CD14-positive monocyte (primary cell): ENCODE measurements around the gene SOAT1. TPM values are rescaled to one million over a fixed set of nuclear protein-coding genes. Genes with fewer than 3 reads are reported as not detected.

ENCODE experiments used
- DNase-seq, 3 donors: peaks; one replicate each; pipeline ENCODE4 v3.0.0-alpha.2; 2011 to 2022
- H2AFZ ChIP-seq: 2 replicates; pipeline ENCODE4 v1.6.0; 2012; ENCODE audit warnings: mild to moderate bottlenecking, low read depth, low read length, inconsistent platforms; ENCODE audit not compliant: insufficient read depth, poor library complexity, severe bottlenecking
- H3K27ac ChIP-seq, 2 donors: 1 replicate in 1 of 2; 2 replicates in 1 of 2; pipeline ENCODE4 v1.5.1; 2012 to 2013; ENCODE audit warnings: low read length in 2 of 2, control low read depth in 1 of 2, inconsistent platforms in 1 of 2, low read depth in 1 of 2, mild to moderate bottlenecking in 1 of 2
- H3K27me3 ChIP-seq, 2 donors: one replicate each; pipeline versions ENCODE4 v1.6.0 to v1.6.1; 2011 to 2013; ENCODE audit warnings: low read length in 2 of 2; ENCODE audit not compliant: control insufficient read depth in 2 of 2, insufficient read depth in 2 of 2
- H3K36me3 ChIP-seq, 2 donors: replicated peaks in 1 of 2; 1 replicate in 1 of 2; 2 replicates in 1 of 2; pipeline versions ENCODE4 v1.5.1 to v1.6.1; 2012 to 2013; ENCODE audit warnings: low read length in 2 of 2, control low read depth in 1 of 2, inconsistent platforms in 1 of 2, mild to moderate bottlenecking in 1 of 2; ENCODE audit not compliant: insufficient read depth in 2 of 2, control insufficient read depth in 1 of 2
- H3K4me1 ChIP-seq, 2 donors: 1 replicate in 1 of 2; 2 replicates in 1 of 2; pipeline versions ENCODE4 v1.5.1 to v1.6.1; 2012 to 2013; ENCODE audit warnings: low read length in 2 of 2, control low read depth in 1 of 2, inconsistent platforms in 1 of 2, mild to moderate bottlenecking in 1 of 2, moderate library complexity in 1 of 2; ENCODE audit not compliant: insufficient read depth in 2 of 2, control insufficient read depth in 1 of 2
- H3K4me2 ChIP-seq: replicated peaks from 2 replicates; pipeline ENCODE3; 2012; ENCODE audit warnings: low read length, moderate library complexity, mild to moderate bottlenecking; ENCODE audit not compliant: poor library complexity, severe bottlenecking; ENCODE audit errors: extremely low read depth
- H3K4me3 ChIP-seq, 3 experiments: fragments of 200-600 bp in 1 of 3; sonication (generic) in 1 of 3; replicated peaks in 1 of 3; 1 replicate in 2 of 3; 2 replicates in 1 of 3; pipeline ENCODE4 v1.5.1; 2011 to 2013; ENCODE audit warnings: low read length in 3 of 3, mild to moderate bottlenecking in 3 of 3, control low read depth in 2 of 3, low read depth in 2 of 3, inconsistent platforms in 1 of 3, moderate library complexity in 1 of 3
- H3K79me2 ChIP-seq: 2 replicates; pipeline ENCODE4 v1.6.0; 2012; ENCODE audit warnings: mild to moderate bottlenecking, control low read depth, inconsistent platforms, low read length, moderate library complexity; ENCODE audit not compliant: insufficient read depth
- H3K9ac ChIP-seq: 2 replicates; pipeline ENCODE4 v1.6.0; 2017; ENCODE audit warnings: low read length, mild to moderate bottlenecking; ENCODE audit not compliant: insufficient read depth, poor library complexity, severe bottlenecking
- H3K9me3 ChIP-seq, 2 donors: replicated peaks in 1 of 2; 1 replicate in 1 of 2; 2 replicates in 1 of 2; pipeline versions ENCODE4 v1.5.1 to v1.6.1; 2012 to 2013; ENCODE audit warnings: low read length in 2 of 2, control low read depth in 1 of 2; ENCODE audit not compliant: control insufficient read depth in 1 of 2, insufficient read depth in 1 of 2
- H4K20me1 ChIP-seq: 2 replicates; pipeline ENCODE4 v1.6.0; 2012; ENCODE audit warnings: mild to moderate bottlenecking, low read length, control low read depth, moderate library complexity; ENCODE audit not compliant: insufficient read depth
- H3K27ac Mint-ChIP-seq, 7 donors: one replicate each; pipeline ENCODE4 v1.8.0; 2020; ENCODE audit warnings: mild to moderate bottlenecking in 7 of 7, mixed read lengths in 7 of 7, moderate library complexity in 6 of 7, inconsistent platforms in 2 of 7
- H3K27me3 Mint-ChIP-seq, 3 donors: one replicate each; pipeline ENCODE4 v1.8.0; 2021 to 2022; ENCODE audit warnings: low read depth in 3 of 3, mild to moderate bottlenecking in 3 of 3, mixed read lengths in 3 of 3, moderate library complexity in 3 of 3, inconsistent platforms in 1 of 3
- H3K36me3 Mint-ChIP-seq, 2 donors: one replicate each; pipeline ENCODE4 v1.8.0; 2020; ENCODE audit warnings: mixed read lengths in 2 of 2, inconsistent platforms in 1 of 2, mild to moderate bottlenecking in 1 of 2
- H3K4me1 Mint-ChIP-seq: one replicate; pipeline ENCODE4 v1.8.0; 2020; ENCODE audit warnings: mild to moderate bottlenecking, mixed read lengths
- H3K4me3 Mint-ChIP-seq, 2 donors: one replicate each; pipeline ENCODE4 v1.8.0; 2020; ENCODE audit warnings: mild to moderate bottlenecking in 2 of 2, mixed read lengths in 2 of 2, moderate library complexity in 1 of 2
- H3K9me3 Mint-ChIP-seq, 7 donors: one replicate each; pipeline ENCODE4 v1.8.0; 2020 to 2022; ENCODE audit warnings: mixed read lengths in 7 of 7, mild to moderate bottlenecking in 6 of 7, moderate library complexity in 6 of 7, inconsistent platforms in 2 of 7
- WGBS: methylation state at CpG from one replicate; pipeline ENCODE4 v1.1.5; 2013; ENCODE audit warnings: missing lambda C conversion rate; ENCODE audit not compliant: insufficient coverage; 5-methylcytosine and 5-hydroxymethylcytosine counted together
- intact Hi-C, 2 donors: fragments of 100-400 bp; cut with micrococcal nuclease; formaldehyde crosslinking; loops; one replicate each; pipeline versions ENCODE4 v1.15.0 to v1.15.1; 2023
- polyA plus RNA-seq, 3 donors: library from polyadenylated mRNA; depleted of rRNA in 1 of 3; unstranded in 2 of 3; stranded (reverse) in 1 of 3; fragments of 300-500 nt in 2 of 3; fragments of >200 nt in 1 of 3; fragmentation: Illumina TruSeq in 2 of 3; gene quantifications; 1 replicate in 2 of 3; 2 replicates in 1 of 3; pipeline ENCODE4 v1.2.3, GENCODE V29; 2012 to 2021
- TF ChIP-seq, protein P1 (sequence below): fragments of 200-600 bp; IDR thresholded peaks from one replicate; pipeline ENCODE4 v1.8.0; 2022; ENCODE audit warnings: antibody characterized with exemption, mild to moderate bottlenecking

SOAT1 gene
- polyA plus RNA-seq, 3 donors = 15.8 to 158 (median 105) TPM

DNA sequence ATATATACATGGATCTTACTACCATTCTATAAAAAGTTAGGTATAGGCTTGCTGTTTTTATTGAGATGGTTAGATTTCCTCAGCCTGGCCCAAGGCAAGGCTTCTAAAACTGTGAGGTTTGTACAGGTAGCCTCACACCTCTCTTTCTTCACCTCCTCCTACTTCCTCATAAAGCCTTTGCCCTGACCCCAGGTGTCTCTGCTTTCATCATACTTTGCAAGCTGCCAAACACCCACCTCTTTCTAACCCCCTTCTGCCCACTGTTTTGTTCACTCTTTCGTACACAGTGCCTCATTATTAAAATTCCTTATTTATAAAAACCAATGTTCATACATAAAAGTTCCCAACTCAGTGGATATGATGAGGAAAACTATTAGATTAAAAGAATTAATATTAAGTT lies 31.4 kb upstream of the SOAT1 start:
- peaks cover 0 to 3% (median 0%) of the 10 kb centered on the region in 3 donors for H3K27me3 Mint-ChIP-seq
- intact Hi-C loops = no loop called here
- no peaks in the 10 kb centered on the region for H3K4me1 ChIP-seq
- H3K4me2 ChIP-seq = no peak overlapping the region
- H3K27me3 ChIP-seq = no peaks in the 10 kb centered on the region
- no peak overlapping the region for H3K27ac Mint-ChIP-seq
- H3K27ac ChIP-seq = no peak overlapping the region
- no peaks in the 10 kb centered on the region for H4K20me1 ChIP-seq
- DNase-seq = no peak
- H3K9me3 ChIP-seq = no peaks in the 10 kb centered on the region
- TF ChIP-seq, protein P1, sequence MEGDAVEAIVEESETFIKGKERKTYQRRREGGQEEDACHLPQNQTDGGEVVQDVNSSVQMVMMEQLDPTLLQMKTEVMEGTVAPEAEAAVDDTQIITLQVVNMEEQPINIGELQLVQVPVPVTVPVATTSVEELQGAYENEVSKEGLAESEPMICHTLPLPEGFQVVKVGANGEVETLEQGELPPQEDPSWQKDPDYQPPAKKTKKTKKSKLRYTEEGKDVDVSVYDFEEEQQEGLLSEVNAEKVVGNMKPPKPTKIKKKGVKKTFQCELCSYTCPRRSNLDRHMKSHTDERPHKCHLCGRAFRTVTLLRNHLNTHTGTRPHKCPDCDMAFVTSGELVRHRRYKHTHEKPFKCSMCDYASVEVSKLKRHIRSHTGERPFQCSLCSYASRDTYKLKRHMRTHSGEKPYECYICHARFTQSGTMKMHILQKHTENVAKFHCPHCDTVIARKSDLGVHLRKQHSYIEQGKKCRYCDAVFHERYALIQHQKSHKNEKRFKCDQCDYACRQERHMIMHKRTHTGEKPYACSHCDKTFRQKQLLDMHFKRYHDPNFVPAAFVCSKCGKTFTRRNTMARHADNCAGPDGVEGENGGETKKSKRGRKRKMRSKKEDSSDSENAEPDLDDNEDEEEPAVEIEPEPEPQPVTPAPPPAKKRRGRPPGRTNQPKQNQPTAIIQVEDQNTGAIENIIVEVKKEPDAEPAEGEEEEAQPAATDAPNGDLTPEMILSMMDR = no peak
- H3K9ac ChIP-seq = no peak overlapping the region
- H3K9me3 Mint-ChIP-seq = peaks cover 0 to 4% (median 0%) of the 10 kb centered on the region in 7 donors
- peaks cover 2% of the 10 kb centered on the region for H3K4me1 Mint-ChIP-seq
- H3K79me2 ChIP-seq = no peaks in the 10 kb centered on the region
- H3K36me3 ChIP-seq = no peaks in the 10 kb centered on the region
- H3K4me3 Mint-ChIP-seq = no peak overlapping the region
- no peak overlapping the region for H3K4me3 ChIP-seq
- H2AFZ ChIP-seq = no peak overlapping the region
- no CpG with 5 or more reads among the region's 1 CpG for WGBS
- H3K36me3 Mint-ChIP-seq = no peaks in the 10 kb centered on the region

GRCh38 chr1:179263121-179263520 lies 30.5 kb upstream of the SOAT1 start:
- DNase-seq = no peak
- Histone ChIP-seq H3K27ac (no peak overlapping the region), H2AFZ (no peak overlapping the region), H3K9me3 (no peaks in the 10 kb centered on the region), H3K4me2 (no peak overlapping the region), H3K79me2 (no peaks in the 10 kb centered on the region), H3K27me3 (no peaks in the 10 kb centered on the region), H4K20me1 (no peaks in the 10 kb centered on the region), H3K4me3 (no peak overlapping the region), H3K36me3 (no peaks in the 10 kb centered on the region), H3K4me1 (no peaks in the 10 kb centered on the region), H3K9ac (no peak overlapping the region)
- Mint-ChIP-seq H3K4me3 (no peak overlapping the region), H3K9me3 (peaks cover 0 to 4% (median 0%) of the 10 kb centered on the region in 7 donors), H3K4me1 (peaks cover 2% of the 10 kb centered on the region), H3K27ac (no peak overlapping the region), H3K36me3 (no peaks in the 10 kb centered on the region), H3K27me3 (peaks cover 2 to 3% (median 2%) of the 10 kb centered on the region in 3 donors)
- intact Hi-C loops = no loop called here
- TF ChIP-seq, protein P1 = no peak
